Liver (tissue), 9 donors: ENCODE results near the gene WWOX. TPM values are rescaled to one million over a fixed set of nuclear protein-coding genes. Genes with fewer than 3 reads are reported as not detected.

Experiments
- DNase-seq: peaks from one replicate; pipeline ENCODE4 v3.0.0-alpha.2; 2017; ENCODE audit warnings: low spot score
- H3K27ac ChIP-seq, 2 donors: one replicate each; pipeline ENCODE4 v1.7.0; 2013; ENCODE audit warnings: inconsistent platforms in 2 of 2, low read length in 2 of 2, control low read depth in 1 of 2, low read depth in 1 of 2, mild to moderate bottlenecking in 1 of 2
- H3K27me3 ChIP-seq, 4 donors: one replicate each; pipeline versions ENCODE4 v1.6.1 to v1.7.0; 2013; ENCODE audit warnings: low read length in 3 of 4, inconsistent platforms in 1 of 4, mild to moderate bottlenecking in 1 of 4, moderate library complexity in 1 of 4; ENCODE audit not compliant: control insufficient read depth in 4 of 4, insufficient read depth in 4 of 4
- H3K36me3 ChIP-seq, 4 donors: one replicate each; pipeline versions ENCODE4 v1.6.1 to v1.7.0; 2013; ENCODE audit warnings: low read length in 3 of 4, mild to moderate bottlenecking in 3 of 4, low read depth in 1 of 4, moderate library complexity in 1 of 4; ENCODE audit not compliant: control insufficient read depth in 4 of 4, insufficient read depth in 3 of 4
- H3K4me1 ChIP-seq, 4 donors: one replicate each; pipeline versions ENCODE4 v1.6.1 to v1.7.0; 2013; ENCODE audit warnings: low read length in 3 of 4, mild to moderate bottlenecking in 3 of 4, moderate library complexity in 1 of 4; ENCODE audit not compliant: control insufficient read depth in 4 of 4, insufficient read depth in 4 of 4
- H3K4me3 ChIP-seq, 3 donors: one replicate each; pipeline versions ENCODE4 v1.6.1 to v1.7.0; 2013; ENCODE audit warnings: low read length in 3 of 3, control low read depth in 1 of 3, low read depth in 1 of 3, mild to moderate bottlenecking in 1 of 3
- H3K9ac ChIP-seq, 2 donors: one replicate each; pipeline ENCODE4 v1.7.0; 2013; ENCODE audit warnings: low read length in 2 of 2, mild to moderate bottlenecking in 2 of 2, moderate library complexity in 2 of 2, control low read depth in 1 of 2, low read depth in 1 of 2
- H3K9me3 ChIP-seq, 4 donors: one replicate each; pipeline versions ENCODE4 v1.6.1 to v1.7.0; 2013; ENCODE audit warnings: low read length in 3 of 4; ENCODE audit not compliant: control insufficient read depth in 4 of 4
- CTCF ChIP-seq: fragments of 150-350 bp; IDR thresholded peaks from 2 replicates; pipeline ENCODE4 v1.5.1; 2017; ENCODE audit warnings: improper control_type of control experiment, low read depth, low read length; ENCODE audit not compliant: missing input control
- FOXA2 ChIP-seq: IDR thresholded peaks from 2 replicates; pipeline ENCODE4 v1.6.1; 2016; ENCODE audit warnings: antibody characterized with exemption
- HNF4A ChIP-seq, 2 donors: conservative IDR thresholded peaks; 2 replicates each; pipeline ENCODE4 v1.6.1; 2016; ENCODE audit warnings: antibody characterized with exemption in 2 of 2, mild to moderate bottlenecking in 2 of 2
- HNF4G ChIP-seq: IDR thresholded peaks from 2 replicates; pipeline ENCODE4 v1.6.1; 2016; ENCODE audit warnings: antibody characterized with exemption
- MAX ChIP-seq: IDR thresholded peaks from 2 replicates; pipeline ENCODE4 v1.6.1; 2016; ENCODE audit warnings: antibody characterized with exemption
- TAF1 ChIP-seq: conservative IDR thresholded peaks from 2 replicates; pipeline ENCODE4 v1.6.1; 2016; ENCODE audit warnings: antibody characterized with exemption, mild to moderate bottlenecking
- YY1 ChIP-seq: IDR thresholded peaks from 2 replicates; pipeline ENCODE4 v1.6.1; 2016; ENCODE audit warnings: antibody characterized with exemption, mild to moderate bottlenecking
- ZBTB33 ChIP-seq: IDR thresholded peaks from 2 replicates; pipeline ENCODE4 v1.6.1; 2016; ENCODE audit warnings: antibody characterized with exemption
- WGBS: extraction: QIAGEN DNeasy Blood & Tissue Kit; methylation state at CpG from one replicate; pipeline ENCODE4 v1.1.7; 2013; 5-methylcytosine and 5-hydroxymethylcytosine counted together
- polyA plus RNA-seq, 2 donors: library from polyadenylated mRNA; stranded (reverse) in 1 of 2; unstranded in 1 of 2; fragments of 200-250 nt in 1 of 2; fragments of >200 nt in 1 of 2; fragmentation: Nextera tagmentation in 1 of 2; extraction: Ambion mirVana in 1 of 2; gene quantifications; one replicate each; pipeline versions ENCODE4 v1.2.1 to v1.2.3, GENCODE V29; 2013 to 2015
- total RNA-seq, 2 donors: library from RNA; depleted of rRNA; stranded (reverse); fragments of >200 nt; gene quantifications; one replicate each; pipeline ENCODE4 v1.2.3, GENCODE V29; 2014
- donor health status: healthy.
- donor health status: healthy.
- donor health status: healthy.
- donor health status: healthy.
- donor health status: healthy.

The WWOX gene
- total and polyA plus RNA-seq, 4 donors, result 9.8 to 46.0 (median 15.3) TPM

GRCh38 chr16:78744099-78744498 lies 644.6 kb downstream of the WWOX start (continued):
- TF ChIP-seq CTCF, result no peak

GRCh38 chr16:78744796-78745107 lies 645.3 kb downstream of the WWOX start:
- H3K27me3 ChIP-seq, result no peaks in the 10 kb centered on the region
- no peaks in the 10 kb centered on the region for H3K9me3 ChIP-seq
- no peak overlapping the region for H3K9ac ChIP-seq
- TF ChIP-seq FOXA2 (no peak), YY1 (no peak), TAF1 (no peak), ZBTB33 (no peak), CTCF (no peak)
- 84% methylated on average over 3 of the region's 3 CpGs for WGBS
- no peaks in the 10 kb centered on the region for H3K36me3 ChIP-seq
- DNase-seq, result no peak
- H3K4me1 ChIP-seq, result peaks cover 0 to 9% (median 5%) of the 10 kb centered on the region in 4 donors
- no peak overlapping the region for H3K27ac ChIP-seq
- no peak overlapping the region for H3K4me3 ChIP-seq

- H3K9ac ChIP-seq, result no peak overlapping the region
- H3K36me3 ChIP-seq, result no peaks in the 10 kb centered on the region
- no peak overlapping the region for H3K4me3 ChIP-seq
- 80% methylated on average over 7 of the region's 7 CpGs for WGBS
- no peaks in the 10 kb centered on the region for H3K27me3 ChIP-seq
- no peaks in the 10 kb centered on the region for H3K9me3 ChIP-seq
- DNase-seq, result no peak
- peaks cover 0 to 3% (median 2%) of the 10 kb centered on the region in 4 donors for H3K4me1 ChIP-seq
- TF ChIP-seq HNF4G, result no peak
- no peak for TF ChIP-seq MAX
- no peak for TF ChIP-seq HNF4A (conservative IDR thresholded peaks at IDR 0.05)
- H3K27ac ChIP-seq, result no peak overlapping the region
Observed at GRCh38 chr16:78745108-78746019, 645.9 kb downstream of the WWOX start.
